HCEC 1CT (cell line): ENCODE results near the gene ANTXR2.

Experiments
- DNase-seq: peaks from one replicate; pipeline ENCODE4 v3.0.0-alpha.2; 2017

ANTXR2 gene

GRCh38 chr4:80065601-80066000 is 7.4 kb downstream of the ANTXR2 start:
- no peak for DNase-seq

- DNase-seq: no peak
Measured at GRCh38 chr4:80062527-80062926, 10.5 kb downstream of the ANTXR2 start.

DNA sequence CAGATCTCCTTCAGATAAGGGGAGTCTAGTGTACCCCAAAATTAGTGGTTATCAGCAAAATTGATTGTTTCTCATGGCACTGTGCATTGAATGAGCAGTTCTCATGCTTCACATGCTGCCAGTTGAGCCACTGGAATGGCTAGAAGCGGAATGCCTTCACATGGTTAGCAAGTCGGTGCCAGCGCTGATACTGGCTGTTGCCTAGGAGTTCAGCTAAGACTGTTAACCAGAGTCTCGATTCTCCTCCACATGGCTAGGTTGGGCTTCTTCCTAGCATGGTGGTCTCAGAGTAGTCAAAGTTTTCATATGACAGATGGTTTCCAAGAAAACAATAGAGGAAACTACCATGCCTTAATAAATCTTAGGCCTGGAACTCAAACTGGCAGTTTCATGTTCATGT is 12.2 kb downstream of the ANTXR2 start:
- no peak for DNase-seq

DNA sequence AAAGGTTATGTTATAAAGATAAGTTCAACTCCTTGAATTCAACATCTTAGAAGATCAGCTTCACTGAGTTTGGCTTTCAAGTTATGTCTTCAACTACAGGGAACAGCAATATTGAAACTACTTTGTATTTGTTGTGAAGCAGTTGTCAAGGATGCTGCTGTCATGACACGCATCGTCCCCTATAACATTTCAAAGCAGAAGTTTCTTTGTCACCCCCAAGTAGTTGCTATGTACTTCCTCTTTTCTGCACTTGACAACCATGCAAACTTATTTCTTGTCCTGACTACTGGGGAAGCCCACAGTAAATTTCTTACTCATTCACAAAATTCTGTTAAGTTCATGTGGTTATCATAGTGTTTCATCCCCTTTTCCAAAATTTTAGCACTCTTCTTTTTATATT is 14.3 kb downstream of the ANTXR2 start:
- DNase-seq: no peak

GRCh38 chr4:80054375-80054774 is 18.7 kb downstream of the ANTXR2 start:
- no peak for DNase-seq

DNA sequence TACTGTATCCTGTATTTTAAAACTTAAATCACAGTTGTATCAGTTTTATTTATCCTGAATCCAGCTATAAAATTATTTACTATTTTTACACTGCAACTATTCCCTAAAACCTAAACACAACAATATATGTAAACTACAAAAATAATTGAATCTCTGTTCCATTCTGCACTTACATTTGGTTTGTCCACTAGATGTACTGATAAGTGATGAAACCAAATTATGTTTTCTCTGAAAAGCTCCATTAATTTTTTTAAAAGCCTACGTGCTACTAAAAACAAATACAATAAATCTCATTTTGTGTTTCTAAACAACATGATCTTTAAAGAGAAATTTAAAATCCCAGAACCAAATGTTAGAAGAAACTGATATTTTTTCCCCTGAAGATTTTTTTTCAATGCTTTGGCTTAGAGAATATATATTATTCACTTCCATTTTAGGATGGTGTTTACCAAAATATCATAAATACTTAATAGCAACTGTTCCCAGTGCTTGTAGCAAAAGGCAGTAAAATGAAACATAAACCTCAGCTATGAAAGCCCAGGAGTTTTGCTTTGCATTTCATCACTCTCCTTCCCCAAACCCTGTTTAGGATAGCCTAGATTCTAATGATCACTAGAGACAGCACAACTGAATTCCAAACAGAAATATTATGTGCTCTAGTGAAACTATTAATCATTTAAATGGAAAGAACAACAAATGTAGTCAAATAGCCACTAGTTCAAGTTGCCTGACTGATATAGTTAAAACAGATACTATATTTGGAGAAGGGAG is 19.7 kb downstream of the ANTXR2 start:
- DNase-seq: no peak

GRCh38 chr4:80049813-80050534 is 23.1 kb downstream of the ANTXR2 start:
- DNase-seq: no peak

- no peak for DNase-seq
Measured at GRCh38 chr4:80049402-80049801, 23.6 kb downstream of the ANTXR2 start.

DNA sequence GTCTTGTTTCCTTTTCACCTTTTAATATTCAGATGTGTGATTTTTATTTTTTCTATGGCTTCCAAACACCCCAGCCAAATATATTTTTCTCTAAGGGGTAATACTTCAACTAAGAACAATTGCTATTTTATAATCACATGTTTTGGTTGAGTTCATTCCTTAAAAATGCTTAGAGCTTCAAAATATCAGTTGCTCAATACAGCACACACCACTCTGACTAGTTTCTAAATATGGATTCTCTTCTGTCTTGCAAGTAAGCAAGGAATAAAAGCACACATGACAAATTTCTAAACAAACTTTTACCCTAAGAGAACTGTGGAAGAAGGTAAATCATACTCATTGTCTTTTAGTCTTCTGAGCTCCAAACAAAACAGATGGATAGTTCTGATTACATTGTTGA is 27.2 kb downstream of the ANTXR2 start:
- peak; percentile 73 for DNase-seq

DNA sequence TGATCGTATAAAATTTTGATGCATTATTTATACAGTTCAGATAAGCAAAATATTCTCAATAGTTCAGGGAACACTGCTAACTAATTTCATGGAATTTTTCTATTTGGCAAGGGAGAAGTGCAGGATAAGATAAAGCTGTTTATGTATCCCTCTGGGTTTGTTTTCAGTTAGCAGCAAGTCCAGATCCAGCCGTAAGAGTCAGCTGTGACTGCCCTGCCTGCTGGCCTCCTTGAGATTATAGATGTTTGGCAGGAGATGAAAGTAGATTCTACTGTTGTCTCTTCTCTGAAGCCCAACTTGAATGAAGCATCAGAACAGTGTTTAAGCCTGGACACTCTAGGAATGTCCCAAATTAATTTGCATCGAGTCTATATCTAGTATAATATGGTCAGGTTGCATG is 29.5 kb downstream of the ANTXR2 start:
- no peak for DNase-seq

GRCh38 chr4:80042821-80043220 is 30.2 kb downstream of the ANTXR2 start:
- no peak for DNase-seq

GRCh38 chr4:80037864-80038263 is 35.2 kb downstream of the ANTXR2 start:
- DNase-seq: no peak

GRCh38 chr4:80036949-80037685 is 35.9 kb downstream of the ANTXR2 start:
- DNase-seq: peak; percentile 53

- no peak for DNase-seq
Measured at GRCh38 chr4:80036306-80036705, 36.7 kb downstream of the ANTXR2 start.

- no peak for DNase-seq
Measured at GRCh38 chr4:80035336-80035735, 37.7 kb downstream of the ANTXR2 start.

GRCh38 chr4:80033581-80033980 is 39.4 kb downstream of the ANTXR2 start:
- DNase-seq: no peak

GRCh38 chr4:80029364-80029763 is 43.7 kb downstream of the ANTXR2 start:
- no peak for DNase-seq

- no peak for DNase-seq
Measured at GRCh38 chr4:80027611-80028010, 45.4 kb downstream of the ANTXR2 start.

DNA sequence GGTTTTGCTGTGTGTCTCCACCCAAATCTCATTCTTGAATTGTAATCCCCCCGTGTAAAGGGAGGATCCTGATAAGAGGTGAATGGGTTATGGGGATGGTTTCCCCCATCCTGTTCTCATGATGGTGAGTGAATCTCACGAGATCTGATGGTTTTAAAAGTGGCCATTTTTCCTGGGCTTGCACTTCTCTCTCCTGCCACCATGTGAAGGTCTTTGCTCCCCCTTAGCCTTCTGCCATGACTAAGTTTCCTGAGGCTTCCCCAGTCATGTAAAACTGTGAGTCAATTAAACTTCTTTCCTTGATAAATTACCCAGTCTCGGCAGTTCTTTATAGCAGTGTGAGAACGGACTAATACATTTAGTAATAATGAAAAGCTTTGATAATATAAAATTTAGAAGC is 46.9 kb downstream of the ANTXR2 start:
- DNase-seq: no peak

DNA sequence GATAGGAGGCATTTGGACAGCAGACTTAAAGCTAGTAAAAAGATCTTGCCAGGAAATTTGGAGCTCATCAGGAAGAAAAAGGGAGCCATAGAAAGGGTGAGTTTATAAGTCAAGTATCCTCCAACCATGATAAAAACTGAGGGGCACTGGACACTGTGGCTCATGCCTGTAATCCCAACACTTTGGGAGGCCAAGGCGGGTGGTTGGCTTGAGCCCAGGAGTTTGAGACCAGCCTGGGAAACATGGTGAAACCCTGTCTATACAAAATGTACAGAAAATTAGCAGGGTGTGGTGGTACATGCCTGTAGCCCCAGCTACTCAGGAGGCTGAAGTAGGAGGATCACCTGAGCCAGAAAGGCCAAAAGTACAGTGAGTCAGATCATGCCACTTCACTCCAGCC is 48.7 kb downstream of the ANTXR2 start:
- DNase-seq: no peak

DNA sequence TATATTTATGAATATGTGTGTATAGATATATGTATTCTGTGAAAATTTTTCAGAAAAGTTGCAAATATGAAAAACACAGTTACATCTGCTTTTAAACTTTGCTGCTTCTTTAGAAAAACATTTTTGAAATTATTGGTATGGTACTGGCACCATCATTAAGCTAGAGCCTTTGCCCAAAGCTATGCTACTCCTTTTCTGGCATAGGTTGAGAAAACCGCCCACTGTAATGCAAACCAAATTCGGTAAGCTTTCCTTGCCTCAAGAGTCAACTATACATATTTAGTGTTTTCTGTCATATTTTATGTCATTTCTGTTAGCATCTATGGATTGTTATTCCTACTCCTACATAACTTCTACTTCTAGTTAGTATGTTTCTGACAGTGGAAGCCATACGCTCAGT is 50.7 kb downstream of the ANTXR2 start:
- DNase-seq: no peak

DNA sequence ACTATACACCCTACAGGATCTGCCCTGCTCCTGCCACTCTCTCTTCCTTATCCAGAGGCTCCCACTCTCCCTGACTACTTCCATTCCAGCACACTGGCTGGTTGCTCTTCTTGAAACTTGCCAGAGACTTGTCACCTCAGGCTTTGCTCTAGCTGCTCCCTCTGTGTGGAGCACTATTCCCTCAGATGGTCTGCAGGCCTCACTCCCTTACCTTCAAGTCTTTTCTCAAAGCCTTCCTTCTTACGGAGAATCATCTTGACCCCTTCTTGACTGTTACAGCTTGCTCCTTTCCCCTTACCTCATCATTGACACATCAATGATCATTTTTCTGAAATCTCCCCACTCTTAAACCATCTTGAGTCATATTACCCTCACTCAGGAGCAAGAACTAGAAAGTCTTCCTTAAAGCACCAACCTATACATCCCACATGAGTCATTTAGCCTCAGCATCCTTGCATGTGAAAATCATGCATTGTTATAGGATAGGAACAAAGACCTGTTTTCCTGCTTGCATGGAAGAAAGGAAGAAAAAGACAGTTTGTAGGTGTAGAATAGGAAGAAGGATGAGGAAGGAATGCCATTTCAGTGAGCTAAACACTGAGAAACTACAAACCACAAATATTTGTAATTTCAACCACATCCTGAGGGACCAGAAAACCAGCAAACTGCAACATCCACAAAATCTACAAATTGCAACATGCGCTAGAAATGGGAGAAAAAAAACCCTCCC is 55.7 kb downstream of the ANTXR2 start:
- DNase-seq: peak; percentile 76

DNA sequence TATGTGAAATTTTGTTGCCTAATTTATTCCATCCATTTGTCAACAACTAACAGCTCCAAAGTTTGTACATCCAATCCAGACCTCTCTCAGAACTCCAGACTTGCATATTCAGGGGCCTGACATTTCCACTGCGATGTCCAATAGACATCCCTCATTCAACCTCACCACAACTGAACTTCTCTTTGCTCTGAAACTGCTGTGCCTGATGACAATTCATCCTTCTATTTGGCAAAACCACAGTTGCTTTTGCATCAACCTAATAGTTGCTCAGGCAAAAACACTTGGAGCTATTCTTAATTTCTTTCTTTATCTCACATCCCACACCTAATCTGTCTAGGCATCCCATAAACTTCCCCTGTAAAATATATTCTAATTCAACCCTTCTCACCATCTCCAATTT is 56.5 kb downstream of the ANTXR2 start:
- no peak for DNase-seq
